Stimulated activated CD4-positive, alpha-beta T cell treated with anti-CD3 and anti-CD28 coated beads, TNF-alpha, amount 100 ng/mL, for 24 hours (primary cell): ENCODE measurements around the gene PPA2.

ENCODE experiments used
- DNase-seq, 3 experiments: peaks; one replicate each; pipeline ENCODE4 v3.0.0-alpha.2; 2020; ENCODE audit warnings: low read depth in 3 of 3

PPA2 gene

DNA sequence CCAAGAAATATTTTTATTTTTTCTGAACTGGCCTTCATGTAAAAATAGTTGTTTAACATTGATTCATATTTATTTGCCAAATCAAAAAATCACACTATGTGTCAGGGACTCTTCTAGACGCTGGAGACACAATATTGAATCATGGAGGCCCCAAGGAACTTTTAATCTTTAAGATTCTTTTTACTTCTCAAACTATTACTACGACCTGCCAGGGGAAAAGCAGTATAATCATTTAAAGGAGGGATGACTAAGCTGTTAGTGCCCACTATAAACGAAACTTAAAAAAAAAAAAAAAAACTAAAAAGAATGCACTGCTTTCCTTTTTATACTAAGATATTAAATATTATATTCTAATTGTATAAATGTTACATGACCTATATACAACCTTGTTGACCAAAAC is 84.7 kb downstream of the PPA2 start:
- no peak for DNase-seq

DNA sequence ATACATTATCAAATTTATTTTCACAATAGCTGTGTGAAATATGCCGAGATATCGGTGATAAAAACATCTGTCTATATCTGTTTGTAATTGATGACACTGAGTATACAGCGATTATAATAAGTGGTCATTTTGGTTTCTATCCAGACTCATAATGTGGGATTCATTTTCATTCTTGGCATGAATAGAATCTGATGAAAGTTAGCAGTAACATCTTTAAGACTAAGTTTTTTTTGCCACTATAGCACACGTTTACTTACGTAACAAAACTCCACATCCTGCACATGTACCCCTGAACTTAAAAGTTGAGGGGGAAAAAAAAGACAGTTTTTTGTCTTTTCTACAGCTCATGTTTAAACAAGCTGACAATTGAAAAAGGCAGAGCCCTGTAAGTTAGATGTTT is 86.4 kb downstream of the PPA2 start:
- no peak for DNase-seq

- no peak for DNase-seq
These were observed 87.8 kb downstream of the PPA2 start for GRCh38 chr4:105386012-105386411.

DNA sequence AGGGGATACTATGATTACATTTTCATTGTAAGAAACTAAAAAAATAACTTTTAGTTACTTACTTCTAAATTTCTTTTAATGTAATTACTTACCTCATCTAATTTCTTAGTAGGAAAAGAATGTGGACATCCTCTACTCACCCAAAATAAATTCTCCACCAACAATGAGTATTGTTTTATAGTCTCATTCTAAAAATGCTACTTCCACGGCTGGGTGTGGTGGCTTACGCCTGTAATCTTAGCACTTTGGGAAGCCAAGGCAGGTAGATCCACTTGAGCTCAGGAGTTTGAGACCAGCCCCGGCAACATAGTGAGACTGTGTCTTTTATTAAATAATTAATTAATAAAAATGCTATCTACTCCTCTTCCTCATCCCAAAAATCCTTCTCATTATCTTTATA is 99.8 kb downstream of the PPA2 start:
- DNase-seq: no peak

DNA sequence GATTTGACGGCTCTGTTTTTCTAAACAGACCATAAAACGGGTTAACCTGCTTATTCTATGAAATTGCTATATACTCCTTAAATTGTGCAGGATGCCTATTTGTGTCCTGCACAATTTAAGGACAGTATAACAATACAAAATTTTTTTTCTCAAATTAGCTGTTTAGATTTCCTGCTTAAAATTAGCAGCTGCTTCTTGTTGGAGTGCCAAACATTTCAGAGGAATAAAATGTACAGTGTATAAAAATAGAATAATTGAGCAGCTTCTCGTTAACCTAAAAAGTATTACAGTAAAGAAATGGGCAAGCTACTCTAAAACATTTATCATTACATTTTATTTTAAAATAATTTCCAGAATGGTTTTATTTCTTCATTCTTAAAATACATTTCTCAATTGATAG is 100.5 kb downstream of the PPA2 start:
- no peak for DNase-seq

GRCh38 chr4:105369988-105370387 is 103.9 kb downstream of the PPA2 start:
- DNase-seq: no peak

GRCh38 chr4:105361053-105361452 is 112.8 kb downstream of the PPA2 start:
- no peak for DNase-seq

- no peak for DNase-seq
These were observed 116.4 kb downstream of the PPA2 start for GRCh38 chr4:105357258-105357980.

- DNase-seq: no peak
These were observed 117.7 kb downstream of the PPA2 start for GRCh38 chr4:105356194-105356593.

DNA sequence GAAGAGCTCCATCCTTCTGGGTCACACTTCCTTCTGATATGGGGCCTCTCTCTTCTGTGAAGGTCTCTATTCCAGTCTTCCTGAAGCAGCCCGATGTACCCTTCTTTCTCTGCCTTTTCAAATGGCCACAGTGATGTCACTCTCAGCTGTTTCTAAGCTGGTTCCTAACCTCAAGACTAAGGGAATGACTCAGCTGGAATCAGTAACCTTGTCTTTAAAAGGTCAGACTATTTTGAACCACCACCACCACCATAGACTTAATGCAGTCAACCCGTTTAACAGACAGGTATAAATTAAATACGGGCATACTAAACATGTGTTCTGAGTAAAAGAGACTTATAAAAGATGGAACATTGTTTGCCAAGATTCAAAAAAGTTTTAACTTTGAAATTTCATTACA is 121.0 kb downstream of the PPA2 start:
- DNase-seq: no peak

- DNase-seq: no peak
These were observed 122.0 kb downstream of the PPA2 start for GRCh38 chr4:105351861-105352260.

DNA sequence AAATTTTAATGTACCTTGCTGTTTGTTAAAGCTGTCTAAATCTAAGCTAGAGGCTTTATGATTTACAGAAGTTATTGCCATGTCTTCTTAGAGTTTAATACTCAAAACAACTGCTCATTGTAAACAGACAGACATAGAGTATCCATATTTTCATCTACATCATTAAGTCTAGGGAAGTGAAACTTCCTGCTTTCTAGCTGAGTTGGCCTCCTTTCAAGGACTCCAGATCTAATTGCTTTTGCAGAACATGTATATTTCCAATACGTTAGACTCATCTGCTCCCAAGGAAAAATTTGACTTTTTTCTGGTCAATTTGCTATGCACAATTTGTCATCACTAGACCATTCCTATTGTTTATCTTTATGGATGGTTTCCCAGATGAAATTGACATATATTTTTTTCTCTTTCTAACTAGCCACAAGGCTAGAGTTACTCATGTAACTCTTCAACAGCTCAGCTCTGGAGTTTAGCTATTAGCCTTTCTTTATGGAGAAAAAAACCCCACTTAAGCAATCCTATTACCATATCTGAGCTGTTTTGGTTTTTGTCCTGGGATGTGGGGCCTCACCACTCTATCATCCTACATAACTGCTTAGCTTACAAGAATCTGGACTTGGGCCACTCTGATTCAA is 122.9 kb downstream of the PPA2 start:
- DNase-seq: no peak

DNA sequence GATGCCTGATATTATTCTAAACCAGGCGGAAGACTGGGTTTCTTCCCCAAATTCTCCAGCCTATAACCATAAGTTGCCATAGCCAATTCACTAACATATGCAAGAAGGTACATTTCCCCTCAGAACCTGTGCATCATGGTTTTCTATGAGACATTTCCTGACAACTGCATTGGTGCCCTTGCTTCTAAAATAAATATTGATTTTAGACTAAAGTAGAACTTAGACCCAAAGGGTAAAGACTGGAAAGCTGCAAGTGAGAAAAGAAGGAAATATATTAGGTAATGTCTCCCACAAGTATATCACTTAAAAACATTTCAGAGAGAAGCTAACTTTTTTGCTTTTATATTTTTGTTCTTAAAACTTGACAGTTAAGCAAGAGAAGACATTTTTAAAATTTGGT is 125.1 kb downstream of the PPA2 start:
- DNase-seq: no peak

GRCh38 chr4:105346869-105347268 is 127.0 kb downstream of the PPA2 start:
- DNase-seq: no peak

GRCh38 chr4:105345838-105346237 is 128.0 kb downstream of the PPA2 start:
- DNase-seq: no peak

GRCh38 chr4:105345358-105345757 is 128.5 kb downstream of the PPA2 start:
- DNase-seq: no peak

GRCh38 chr4:105344141-105344540 is 129.7 kb downstream of the PPA2 start:
- DNase-seq: no peak

- no peak for DNase-seq
These were observed 130.5 kb downstream of the PPA2 start for GRCh38 chr4:105343146-105343931.

DNA sequence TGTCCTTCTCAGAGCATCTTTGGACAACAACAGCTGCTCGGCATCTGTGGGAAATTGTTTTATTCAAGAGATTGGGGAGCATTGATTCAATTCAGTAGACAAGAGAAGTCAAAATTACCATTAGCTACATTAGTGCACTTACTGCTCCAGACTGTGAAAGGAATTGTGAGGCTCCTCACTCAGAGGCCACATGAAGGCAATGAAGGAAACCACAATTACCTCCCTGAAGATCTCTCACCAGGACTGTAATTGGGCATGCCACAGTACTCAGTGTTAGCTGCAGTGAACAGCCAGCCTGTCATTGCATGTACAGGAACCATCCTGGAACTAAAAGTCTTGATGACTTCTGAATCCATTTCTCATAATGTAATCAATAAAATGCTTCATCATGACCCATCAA is 144.8 kb downstream of the PPA2 start:
- no peak for DNase-seq

DNA sequence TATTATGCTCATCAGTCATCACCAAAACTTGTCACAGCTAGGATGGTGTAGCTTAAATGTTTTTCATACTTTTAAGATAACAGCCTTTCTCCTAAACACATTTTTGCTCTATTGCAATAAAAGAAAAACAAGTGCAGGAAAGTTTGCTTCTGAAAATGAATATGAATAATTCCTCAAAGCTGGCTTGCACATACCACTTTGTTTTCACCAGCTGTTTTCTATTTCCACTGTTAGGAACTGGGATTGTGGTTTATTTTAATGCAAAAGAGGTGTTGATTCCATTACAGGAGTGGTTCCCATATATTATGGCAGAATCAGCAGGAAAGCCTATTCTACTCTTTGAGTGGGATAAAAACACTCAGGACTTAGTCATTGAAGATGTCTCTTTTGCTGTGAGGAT is 145.9 kb downstream of the PPA2 start:
- DNase-seq: no peak

GRCh38 chr4:105327222-105327621 is 146.6 kb downstream of the PPA2 start:
- DNase-seq: no peak
